HG03175 (cell line): Measurements from ENCODE around the gene KCNE5.
"Not testable (repeated sequence)": the region's sequence is repeated elsewhere in the genome, so short reads cannot be mapped to it uniquely, and the experiment has no call there.

Source experiments
- ATAC-seq: cut with Tn5 transposase; IDR thresholded peaks from one replicate; pipeline ENCODE4 v1.9.1; 2021; ENCODE audit warnings: mild to moderate bottlenecking, moderate library complexity; ENCODE audit not compliant: unreplicated experiment

Gene KCNE5

GRCh38 chrX:109624641-109625616 lies at the start of gene KCNE5:
TSS of gene KCNE5 (minus strand) at chrX:109625172. CDS start at chrX:109625020, 152 bp downstream.
- no peak for ATAC-seq

GRCh38 chrX:109672239-109672638 lies 47.3 kb upstream of the KCNE5 start:
- ATAC-seq, result no peak

- ATAC-seq, result not testable (repeated sequence)
Observed at GRCh38 chrX:109671170-109671569, 46.2 kb upstream of the KCNE5 start.

GRCh38 chrX:109667986-109668385 lies 43.0 kb upstream of the KCNE5 start:
- ATAC-seq, result no peak

GRCh38 chrX:109660435-109661143 lies 35.6 kb upstream of the KCNE5 start:
- no peak for ATAC-seq

GRCh38 chrX:109658391-109658790 lies 33.4 kb upstream of the KCNE5 start:
- no peak for ATAC-seq

- not testable (repeated sequence) for ATAC-seq
Observed at GRCh38 chrX:109657364-109657763, 32.4 kb upstream of the KCNE5 start.

- no peak for ATAC-seq
Observed at GRCh38 chrX:109656774-109657173, 31.8 kb upstream of the KCNE5 start.

- ATAC-seq, result no peak
Observed at GRCh38 chrX:109655502-109656201, 30.7 kb upstream of the KCNE5 start.

GRCh38 chrX:109654516-109655109 lies 29.6 kb upstream of the KCNE5 start:
- no peak for ATAC-seq

GRCh38 chrX:109644671-109645070 lies 19.7 kb upstream of the KCNE5 start:
- not testable (repeated sequence) for ATAC-seq

- no peak for ATAC-seq
Observed at GRCh38 chrX:109643687-109644086, 18.7 kb upstream of the KCNE5 start.

GRCh38 chrX:109638158-109638557 lies 13.2 kb upstream of the KCNE5 start:
- no peak for ATAC-seq

GRCh38 chrX:109637477-109637876 lies 12.5 kb upstream of the KCNE5 start:
- ATAC-seq, result not testable (repeated sequence)

- no peak for ATAC-seq
Observed at GRCh38 chrX:109635146-109635545, 10.2 kb upstream of the KCNE5 start.

- no peak for ATAC-seq
Observed at GRCh38 chrX:109632906-109633504, 8.0 kb upstream of the KCNE5 start.

- no peak for ATAC-seq
Observed at GRCh38 chrX:109629310-109629709, 4.3 kb upstream of the KCNE5 start.

- no peak for ATAC-seq
Observed at GRCh38 chrX:109626637-109627036, 1.7 kb upstream of the KCNE5 start.

- no peak for ATAC-seq
Observed at GRCh38 chrX:109623997-109624396, 975 bp downstream of the KCNE5 start.

GRCh38 chrX:109622270-109622669 lies 2.7 kb downstream of the KCNE5 start:
- no peak for ATAC-seq
